Medulla oblongata (tissue), 1 donor: Measurements from ENCODE around the gene MAP3K9.
A peak's percentile ranks its signal among the peaks of the same experiment; 100 is the strongest.

Experiments
- DNase-seq: peaks from one replicate; pipeline ENCODE4 v3.0.0-alpha.2; 2015; ENCODE audit errors: extremely low spot score

The MAP3K9 gene

GRCh38 chr14:70821584-70822529 lies 12.5 kb upstream of the MAP3K9 start:
- DNase-seq = peak; percentile 37

DNA sequence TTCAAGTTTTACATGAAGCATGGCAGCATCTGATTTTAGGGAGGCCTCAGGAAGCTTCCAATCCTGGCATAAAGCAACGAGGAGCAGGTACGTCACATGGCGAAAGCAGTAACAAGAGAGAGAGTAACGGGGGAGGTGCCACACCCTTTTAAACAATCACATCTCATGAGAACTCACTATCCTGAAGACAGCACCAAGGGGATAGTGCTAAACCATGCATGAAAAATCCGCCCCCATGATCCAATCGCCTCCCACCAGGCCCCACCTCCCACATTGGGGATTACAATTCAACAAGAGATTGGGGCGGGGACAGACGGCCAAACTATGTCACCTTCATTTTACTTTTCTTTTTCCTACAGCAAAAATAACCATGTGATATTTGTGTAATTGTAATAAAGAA lies 7.2 kb upstream of the MAP3K9 start:
- no peak for DNase-seq

- DNase-seq = no peak
These were observed 5.2 kb upstream of the MAP3K9 start for GRCh38 chr14:70814466-70814865.

DNA sequence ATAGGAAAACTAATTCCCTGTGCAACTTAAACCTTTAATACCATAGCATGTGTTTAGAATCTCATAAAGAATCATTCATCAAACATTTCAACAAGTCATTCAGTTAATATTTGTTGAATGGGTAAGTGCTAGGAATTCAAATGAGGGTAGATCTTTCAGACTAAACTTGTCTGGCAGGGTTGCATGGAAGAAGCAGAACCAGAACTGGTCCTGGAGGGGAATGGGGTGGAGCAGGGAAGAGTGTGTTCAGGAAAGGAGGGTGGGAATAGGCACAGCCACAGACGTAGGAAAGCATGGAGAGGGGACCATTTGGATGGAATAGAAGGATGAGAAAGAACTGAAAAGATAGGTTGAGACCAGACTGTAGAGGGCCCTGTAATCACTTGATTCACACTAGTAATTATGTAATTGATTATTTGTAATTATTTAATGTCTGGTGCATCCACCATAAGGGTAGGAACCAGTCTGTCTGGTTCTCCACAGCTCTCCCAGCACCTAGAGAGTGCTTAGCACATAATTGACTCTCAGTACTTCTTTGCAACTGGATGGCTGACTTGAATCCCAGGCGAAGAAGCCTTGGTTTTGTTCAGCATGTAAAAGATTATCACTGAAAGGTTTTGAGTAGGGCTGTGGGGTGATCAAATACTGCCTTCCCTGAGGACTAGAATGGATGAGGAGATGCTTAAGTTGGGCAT lies 3.0 kb upstream of the MAP3K9 start:
- no peak for DNase-seq

DNA sequence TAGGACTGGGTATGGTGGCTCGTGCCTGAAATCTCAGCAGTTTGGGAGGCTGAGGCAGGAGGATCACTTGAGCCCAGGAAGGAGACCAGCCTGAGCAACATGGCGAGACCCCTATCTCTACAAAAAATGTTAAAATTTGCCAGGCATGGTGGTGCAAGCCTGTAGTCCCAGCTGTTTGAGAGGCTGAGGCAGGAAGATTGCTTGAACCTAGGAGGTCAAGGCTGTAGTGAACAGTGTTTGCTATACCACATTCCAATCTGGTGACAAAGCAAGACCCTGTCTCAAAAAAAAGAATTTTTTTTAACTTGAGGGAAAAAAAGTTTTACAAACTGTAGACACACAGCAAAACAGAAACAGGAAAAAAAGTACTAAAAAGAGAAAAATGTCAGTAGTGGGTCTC lies 2.3 kb upstream of the MAP3K9 start:
- DNase-seq = no peak

DNA sequence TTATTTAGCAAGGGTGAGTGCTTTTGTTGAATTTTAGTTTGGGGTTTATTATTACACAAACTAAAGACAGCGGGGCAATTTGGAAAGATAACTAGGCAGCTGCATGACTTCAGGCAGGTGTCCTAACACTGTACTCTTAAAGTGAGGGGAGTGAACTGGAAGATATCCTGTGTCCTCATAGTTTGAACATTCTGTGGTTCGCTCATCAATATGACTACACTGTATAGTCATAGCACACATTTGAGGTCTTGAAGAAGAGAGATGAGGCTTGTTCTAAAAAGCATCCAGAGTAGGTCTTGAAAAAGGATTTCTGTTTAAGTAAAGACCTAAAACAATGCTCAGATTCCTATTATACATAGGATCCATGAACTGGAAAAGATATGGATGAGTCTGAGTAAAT lies 1.7 kb upstream of the MAP3K9 start:
- DNase-seq = no peak

- DNase-seq = no peak
These were observed 1.3 kb upstream of the MAP3K9 start for GRCh38 chr14:70810621-70811020.

GRCh38 chr14:70808416-70809224 lies 693 bp downstream of the MAP3K9 start:
- DNase-seq = no peak

- DNase-seq = no peak
These were observed 1.4 kb downstream of the MAP3K9 start for GRCh38 chr14:70807898-70808415.

GRCh38 chr14:70804556-70805162 lies 4.7 kb downstream of the MAP3K9 start:
- no peak for DNase-seq

- DNase-seq = no peak
These were observed 5.7 kb downstream of the MAP3K9 start for GRCh38 chr14:70803321-70804310.

DNA sequence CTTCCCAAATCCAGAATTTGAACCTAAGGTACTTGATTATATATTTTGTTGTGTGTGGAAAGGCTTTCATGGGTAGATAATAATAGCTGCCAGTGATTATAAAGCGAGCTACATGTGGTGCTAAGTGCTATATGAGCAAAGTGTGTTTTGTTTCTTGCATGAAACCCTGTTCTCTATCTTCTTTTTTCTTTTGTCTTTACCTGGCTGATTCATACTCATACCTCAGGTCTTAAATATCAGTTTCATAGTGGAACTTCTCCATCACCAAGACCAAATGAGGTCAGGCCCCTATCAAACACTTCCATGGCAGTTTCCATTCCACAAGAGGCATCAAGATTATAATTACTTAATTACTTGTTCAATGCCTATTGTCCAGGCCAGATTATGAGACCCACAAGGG lies 6.9 kb downstream of the MAP3K9 start:
- no peak for DNase-seq

DNA sequence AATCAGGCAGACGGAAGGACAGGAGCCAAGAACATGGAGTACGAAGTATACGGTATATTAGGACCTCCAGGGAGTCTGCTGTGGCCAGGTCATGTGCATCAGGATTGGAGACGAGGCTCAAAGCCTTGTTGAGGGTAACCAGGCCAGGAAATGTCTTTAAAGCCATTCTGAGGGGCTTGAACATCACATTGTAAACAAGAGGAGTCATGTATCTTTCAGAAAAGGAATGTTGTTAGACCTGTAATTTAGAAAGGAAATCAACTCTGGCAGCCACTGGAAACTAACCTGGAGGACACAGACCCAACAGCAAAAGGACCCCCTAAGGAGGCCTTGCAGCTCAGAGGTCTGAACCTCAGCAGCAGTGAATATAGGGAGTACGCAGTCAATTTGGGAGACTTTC lies 7.5 kb downstream of the MAP3K9 start:
- no peak for DNase-seq

DNA sequence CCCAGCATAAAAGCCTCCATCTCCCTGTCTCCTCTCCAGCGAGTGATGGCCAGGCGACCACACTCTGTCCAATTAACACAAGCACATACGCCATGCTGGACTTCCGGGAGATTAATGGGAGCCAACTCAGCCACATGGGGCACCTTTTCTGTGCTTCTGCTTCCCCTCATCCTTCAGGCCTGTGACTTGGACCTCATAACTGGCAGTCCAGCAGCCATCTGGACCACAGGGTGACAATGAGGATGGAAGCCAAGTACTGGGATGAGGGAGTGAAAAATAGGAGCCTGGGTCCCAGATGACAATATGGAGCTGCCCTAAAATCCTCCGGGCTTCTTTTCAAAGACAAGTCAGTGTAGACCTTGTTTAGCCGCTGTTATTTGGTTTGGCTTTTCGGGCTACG lies 12.8 kb downstream of the MAP3K9 start:
- DNase-seq = no peak

GRCh38 chr14:70794294-70794693 lies 15.0 kb downstream of the MAP3K9 start:
- DNase-seq = no peak

GRCh38 chr14:70793637-70794036 lies 15.7 kb downstream of the MAP3K9 start:
- DNase-seq = no peak

DNA sequence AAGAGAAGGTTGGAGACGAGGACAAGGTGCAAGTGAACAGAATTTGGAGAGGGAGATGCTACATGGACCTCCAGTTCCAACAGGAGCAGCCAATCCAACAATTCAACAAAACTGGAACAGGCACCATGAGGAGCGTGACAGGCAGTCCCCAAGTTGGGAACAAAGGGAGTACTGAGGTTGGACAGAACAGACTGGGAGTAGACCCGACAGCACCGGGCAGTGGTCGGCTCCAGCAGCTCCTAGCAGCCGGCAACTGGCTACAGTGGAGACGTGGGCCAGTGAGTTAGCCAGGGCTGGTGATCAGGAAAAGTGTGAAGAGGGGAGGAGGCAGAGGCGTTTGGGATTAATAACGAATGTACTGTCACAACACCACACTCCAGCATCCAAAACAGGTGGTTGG lies 16.4 kb downstream of the MAP3K9 start:
- no peak for DNase-seq

DNA sequence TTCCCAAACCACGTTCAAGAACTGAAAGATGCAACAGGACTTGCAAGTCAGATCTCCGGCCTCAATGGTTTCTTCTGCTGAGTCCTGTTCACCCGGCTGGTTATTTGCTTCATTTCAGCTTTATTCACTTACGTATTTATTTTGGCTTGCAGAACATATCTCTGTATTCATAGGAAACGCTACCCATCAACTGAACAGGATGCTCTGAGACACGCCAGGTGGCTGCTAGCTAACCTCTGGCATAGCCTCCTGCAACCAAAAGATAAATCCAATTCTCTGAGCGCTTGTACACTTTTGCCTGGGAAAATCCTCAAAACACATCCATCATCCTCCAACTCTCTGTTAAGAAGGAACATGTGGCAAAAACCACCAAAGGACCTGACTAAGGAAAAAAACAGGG lies 17.3 kb downstream of the MAP3K9 start:
- no peak for DNase-seq

DNA sequence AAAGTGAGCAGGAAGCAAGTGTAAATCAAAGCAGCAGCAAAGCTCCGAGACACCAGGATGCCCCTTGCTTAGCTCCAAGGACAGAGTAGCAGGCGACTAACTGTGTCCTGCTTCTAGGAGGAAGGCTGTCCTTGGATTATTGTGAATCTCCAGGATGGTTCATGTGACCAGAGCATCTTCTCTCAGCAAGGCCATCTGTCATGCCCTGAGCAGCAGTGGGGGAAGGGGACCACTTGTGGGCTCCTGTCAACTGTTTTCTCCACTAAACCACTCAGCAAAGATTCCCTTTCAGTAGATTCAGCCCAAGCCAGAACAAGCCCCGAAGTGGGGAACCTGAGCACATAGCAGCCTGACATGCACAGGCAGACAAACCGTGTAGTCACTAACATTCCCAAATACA lies 19.4 kb downstream of the MAP3K9 start:
- no peak for DNase-seq

DNA sequence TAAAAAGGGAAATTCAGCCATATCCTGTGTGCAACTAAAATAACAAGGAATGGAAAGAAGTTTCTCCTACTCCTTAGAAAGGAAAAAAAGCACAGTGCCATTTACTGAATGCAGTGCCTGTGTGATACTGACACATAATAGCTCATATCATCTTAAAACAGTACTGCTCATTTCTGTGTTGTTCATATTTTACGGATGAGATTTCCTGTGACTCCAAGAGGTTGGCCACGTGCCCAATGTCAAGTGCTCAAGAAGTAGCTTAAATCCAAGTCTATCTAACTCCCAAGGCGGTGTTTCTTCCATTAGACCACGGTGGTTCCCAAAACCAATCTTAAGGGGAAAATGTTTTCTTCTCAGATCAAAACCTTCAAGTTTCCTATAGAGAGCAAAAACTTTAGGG lies 20.0 kb downstream of the MAP3K9 start:
- no peak for DNase-seq
